ENCODE data around the gene PXMP2. TPM values are rescaled to one million over a fixed set of nuclear protein-coding genes. Genes with fewer than 3 reads are reported as not detected.
A peak's percentile ranks its signal among the peaks of the same experiment; 100 is the strongest.

The PXMP2 gene
- total RNA-seq, 1 experiment from 2014 or later = 52.6 TPM

- H3K4me1 ChIP-seq (ENCODE audit: insufficient read depth, low read length, poor library complexity, severe bottlenecking) = no peaks in the 10 kb centered on the region
- intact Hi-C loops (cut with micrococcal nuclease; ENCODE audit: unreplicated experiment) = no loop called here
- TF ChIP-seq EZH2 (IDR thresholded peaks at IDR 0.05; ENCODE audit: borderline replicate concordance, low read depth, low read length, poor library complexity, severe bottlenecking) = no peak
- no peak for TF ChIP-seq CTCF (conservative IDR thresholded peaks at IDR 0.05; ENCODE audit: low read depth, low read length)
- DNase-seq (ENCODE audit: low spot score) = peak; percentile 27
- no peak overlapping the region for H3K27ac ChIP-seq (ENCODE audit: low read depth, low read length, poor library complexity, severe bottlenecking)
- peaks cover 89% of the 10 kb centered on the region for H3K36me3 ChIP-seq (ENCODE audit: insufficient read depth, low read length, poor library complexity, severe bottlenecking)
- ChIA-PET CTCF (no interaction called here), POLR2A (ENCODE audit: low non-redundant PET) (interaction anchor here (0.6 kb wide), 1 partner anchor 8 kb away, joined by 4 read pairs; no protein-coding TSS in a partner anchor)
- no peaks in the 10 kb centered on the region for H3K9me3 ChIP-seq (ENCODE audit: low read depth, low read length, poor library complexity, severe bottlenecking)
- no peaks in the 10 kb centered on the region for H3K27me3 ChIP-seq (replicated peaks; ENCODE audit: insufficient read depth, low read depth, low read length, poor library complexity)
- H3K4me3 ChIP-seq (ENCODE audit: low read depth, low read length, poor library complexity, severe bottlenecking) = no peak overlapping the region
- no TSS peak for BruUV-seq (replicated peaks)
Observed at GRCh38 chr12:132672678-132673077, 14.7 kb upstream of the PXMP2 start.

GRCh38 chr12:132673288-132674179 lies 13.9 kb upstream of the PXMP2 start:
- Histone ChIP-seq H3K4me3 (ENCODE audit: low read depth, low read length, poor library complexity, severe bottlenecking) (no peak overlapping the region), H3K4me1 (ENCODE audit: insufficient read depth, low read length, poor library complexity, severe bottlenecking) (no peaks in the 10 kb centered on the region), H3K27me3 (replicated peaks; ENCODE audit: insufficient read depth, low read depth, low read length, poor library complexity) (no peaks in the 10 kb centered on the region), H3K27ac (ENCODE audit: low read depth, low read length, poor library complexity, severe bottlenecking) (no peak overlapping the region), H3K9me3 (ENCODE audit: low read depth, low read length, poor library complexity, severe bottlenecking) (no peaks in the 10 kb centered on the region), H3K36me3 (ENCODE audit: insufficient read depth, low read length, poor library complexity, severe bottlenecking) (peaks cover 90% of the 10 kb centered on the region)
- DNase-seq (ENCODE audit: low spot score) = no peak
- ChIA-PET CTCF (no interaction called here), POLR2A (ENCODE audit: low non-redundant PET) (interaction anchor here (0.6 kb wide), 2 partner anchors 9 to 91 kb away, joined by 3 to 4 read pairs; no protein-coding TSS in a partner anchor)
- intact Hi-C loops (cut with micrococcal nuclease; ENCODE audit: unreplicated experiment) = no loop called here
- no TSS peak for BruUV-seq (replicated peaks)
- no peak for TF ChIP-seq EZH2 (IDR thresholded peaks at IDR 0.05; ENCODE audit: borderline replicate concordance, low read depth, low read length, poor library complexity, severe bottlenecking)
- no peak for TF ChIP-seq CTCF (conservative IDR thresholded peaks at IDR 0.05; ENCODE audit: low read depth, low read length)

- intact Hi-C loops (cut with micrococcal nuclease; ENCODE audit: unreplicated experiment) = no loop called here
- no peaks in the 10 kb centered on the region for H3K27me3 ChIP-seq (replicated peaks; ENCODE audit: insufficient read depth, low read depth, low read length, poor library complexity)
- no peak overlapping the region for H3K4me3 ChIP-seq (ENCODE audit: low read depth, low read length, poor library complexity, severe bottlenecking)
- CTCF ChIA-PET = no interaction called here
- H3K27ac ChIP-seq (ENCODE audit: low read depth, low read length, poor library complexity, severe bottlenecking) = no peak overlapping the region
- no peak for DNase-seq (ENCODE audit: low spot score)
- POLR2A ChIA-PET (ENCODE audit: low non-redundant PET) = no interaction called here
- H3K4me1 ChIP-seq (ENCODE audit: insufficient read depth, low read length, poor library complexity, severe bottlenecking) = no peaks in the 10 kb centered on the region
- H3K36me3 ChIP-seq (ENCODE audit: insufficient read depth, low read length, poor library complexity, severe bottlenecking) = peaks cover 90% of the 10 kb centered on the region
- no TSS peak for BruUV-seq (replicated peaks)
- no peak for TF ChIP-seq CTCF (conservative IDR thresholded peaks at IDR 0.05; ENCODE audit: low read depth, low read length)
- no peak for TF ChIP-seq EZH2 (IDR thresholded peaks at IDR 0.05; ENCODE audit: borderline replicate concordance, low read depth, low read length, poor library complexity, severe bottlenecking)
- H3K9me3 ChIP-seq (ENCODE audit: low read depth, low read length, poor library complexity, severe bottlenecking) = no peaks in the 10 kb centered on the region
Observed at GRCh38 chr12:132674561-132674960, 12.8 kb upstream of the PXMP2 start.
